ENCODE data around the gene PBXIP1.

DNA sequence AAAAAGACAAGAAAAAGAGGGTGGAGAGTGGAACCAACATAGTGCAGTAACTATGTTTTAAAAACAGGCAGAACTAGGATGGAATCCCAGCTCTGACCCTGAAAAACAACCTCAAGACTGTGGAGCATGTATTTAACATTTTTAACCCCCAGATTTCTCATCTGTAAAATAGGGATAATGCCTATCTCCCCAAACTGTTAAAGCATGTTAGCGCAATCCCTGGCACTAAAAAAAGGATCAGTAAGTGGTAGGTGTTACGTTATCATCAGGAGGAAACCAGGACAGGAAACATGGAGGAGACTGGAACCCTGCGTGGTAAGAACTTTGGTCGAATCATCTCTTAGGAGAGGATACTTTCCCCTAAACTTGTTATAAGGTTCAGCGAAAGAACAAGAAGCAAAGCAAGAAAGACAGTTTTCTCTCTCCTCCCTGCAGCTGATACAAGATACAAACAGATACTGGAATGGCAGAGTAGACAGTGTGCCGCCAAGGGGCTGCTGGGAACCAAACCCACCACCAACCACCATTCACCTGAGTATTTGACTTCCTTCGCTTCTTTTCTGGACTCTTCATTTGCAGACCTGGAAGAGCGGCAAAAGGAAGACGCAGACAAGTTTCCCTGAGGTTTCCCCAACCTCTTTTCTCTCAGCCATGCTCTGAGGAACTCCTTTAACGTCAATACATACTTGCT is 4.7 kb upstream of the PBXIP1 start:
- TF ChIP-seq, protein P1, sequence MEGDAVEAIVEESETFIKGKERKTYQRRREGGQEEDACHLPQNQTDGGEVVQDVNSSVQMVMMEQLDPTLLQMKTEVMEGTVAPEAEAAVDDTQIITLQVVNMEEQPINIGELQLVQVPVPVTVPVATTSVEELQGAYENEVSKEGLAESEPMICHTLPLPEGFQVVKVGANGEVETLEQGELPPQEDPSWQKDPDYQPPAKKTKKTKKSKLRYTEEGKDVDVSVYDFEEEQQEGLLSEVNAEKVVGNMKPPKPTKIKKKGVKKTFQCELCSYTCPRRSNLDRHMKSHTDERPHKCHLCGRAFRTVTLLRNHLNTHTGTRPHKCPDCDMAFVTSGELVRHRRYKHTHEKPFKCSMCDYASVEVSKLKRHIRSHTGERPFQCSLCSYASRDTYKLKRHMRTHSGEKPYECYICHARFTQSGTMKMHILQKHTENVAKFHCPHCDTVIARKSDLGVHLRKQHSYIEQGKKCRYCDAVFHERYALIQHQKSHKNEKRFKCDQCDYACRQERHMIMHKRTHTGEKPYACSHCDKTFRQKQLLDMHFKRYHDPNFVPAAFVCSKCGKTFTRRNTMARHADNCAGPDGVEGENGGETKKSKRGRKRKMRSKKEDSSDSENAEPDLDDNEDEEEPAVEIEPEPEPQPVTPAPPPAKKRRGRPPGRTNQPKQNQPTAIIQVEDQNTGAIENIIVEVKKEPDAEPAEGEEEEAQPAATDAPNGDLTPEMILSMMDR (IDR thresholded peaks at IDR 0.05), result no peak
- no peak for TF ChIP-seq POLR2A (IDR thresholded peaks at IDR 0.05)
